Cardiac septum (tissue), 1 donor: ENCODE measurements around the gene SETD1B. TPM values are rescaled to one million over a fixed set of nuclear protein-coding genes. Genes with fewer than 3 reads are reported as not detected.

ENCODE experiments used
- DNase-seq: peaks from one replicate; pipeline ENCODE4 v3.0.0-alpha.2; 2020; ENCODE audit warnings: low spot score
- intact Hi-C: fragments of 100-400 bp; cut with DNase I; formaldehyde crosslinking; loops from one replicate; pipeline ENCODE4 v1.14.0; 2022
- total RNA-seq: library from RNA; stranded (reverse); fragmentation: NEBNext Ultra II Directional; extraction: Animal tissue kit (Norgen Biotek cat#: 25700); gene quantifications from one replicate; pipeline ENCODE4 v1.2.1, GENCODE V29; 2021
- donor health status: DM: no; HTN: no; CAD: no.

Gene SETD1B
- total RNA-seq, 1 donor from 2014 or later = 13.0 TPM

GRCh38 chr12:121804417-121805111, 755 bp downstream of the SETD1B start:
- DNase-seq = no peak
- intact Hi-C loops = no loop called here

DNA sequence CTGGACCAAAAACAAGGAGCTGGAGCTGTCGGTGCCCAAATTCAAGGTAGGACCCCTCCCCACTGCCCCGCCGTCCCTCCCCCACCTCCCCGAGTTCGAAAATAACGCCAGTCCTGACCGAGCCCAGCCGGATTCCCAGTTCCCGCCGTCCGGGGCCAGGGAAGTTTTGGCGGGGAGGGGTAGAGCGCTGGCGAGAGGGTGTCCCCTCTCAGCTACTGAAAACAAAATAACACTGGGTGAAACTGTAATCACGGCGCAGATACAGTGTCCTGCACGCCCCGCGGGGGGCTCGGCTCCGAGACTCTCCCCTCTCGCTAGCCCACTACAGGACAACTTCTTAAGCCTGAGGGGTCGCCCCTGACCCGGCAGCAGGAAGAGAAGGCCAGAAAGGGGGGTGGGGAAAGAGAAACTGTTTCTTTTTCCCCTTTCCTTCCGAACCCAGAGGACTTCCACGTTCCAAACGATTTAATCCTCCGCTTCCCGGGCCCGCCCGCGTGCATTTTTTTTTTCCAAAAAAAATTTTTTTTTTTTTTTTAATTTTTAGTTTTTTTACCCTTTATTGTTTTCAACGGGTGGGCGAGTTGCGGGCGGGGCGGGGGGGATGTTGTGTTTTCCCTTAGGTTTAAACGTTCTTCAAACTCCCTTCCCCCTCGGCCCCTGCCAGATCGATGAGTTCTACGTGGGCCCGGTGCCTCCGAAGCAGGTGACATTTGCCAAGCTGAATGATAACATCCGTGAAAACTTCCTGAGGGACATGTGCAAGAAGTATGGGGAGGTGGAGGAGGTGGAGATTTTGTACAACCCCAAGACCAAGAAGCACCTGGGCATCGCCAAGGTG, 1.6 kb downstream of the SETD1B start:
- intact Hi-C loops = no loop called here
- no peak for DNase-seq

GRCh38 chr12:121806009-121806545, 2.3 kb downstream of the SETD1B start:
- DNase-seq = no peak
- intact Hi-C loops = no loop called here

DNA sequence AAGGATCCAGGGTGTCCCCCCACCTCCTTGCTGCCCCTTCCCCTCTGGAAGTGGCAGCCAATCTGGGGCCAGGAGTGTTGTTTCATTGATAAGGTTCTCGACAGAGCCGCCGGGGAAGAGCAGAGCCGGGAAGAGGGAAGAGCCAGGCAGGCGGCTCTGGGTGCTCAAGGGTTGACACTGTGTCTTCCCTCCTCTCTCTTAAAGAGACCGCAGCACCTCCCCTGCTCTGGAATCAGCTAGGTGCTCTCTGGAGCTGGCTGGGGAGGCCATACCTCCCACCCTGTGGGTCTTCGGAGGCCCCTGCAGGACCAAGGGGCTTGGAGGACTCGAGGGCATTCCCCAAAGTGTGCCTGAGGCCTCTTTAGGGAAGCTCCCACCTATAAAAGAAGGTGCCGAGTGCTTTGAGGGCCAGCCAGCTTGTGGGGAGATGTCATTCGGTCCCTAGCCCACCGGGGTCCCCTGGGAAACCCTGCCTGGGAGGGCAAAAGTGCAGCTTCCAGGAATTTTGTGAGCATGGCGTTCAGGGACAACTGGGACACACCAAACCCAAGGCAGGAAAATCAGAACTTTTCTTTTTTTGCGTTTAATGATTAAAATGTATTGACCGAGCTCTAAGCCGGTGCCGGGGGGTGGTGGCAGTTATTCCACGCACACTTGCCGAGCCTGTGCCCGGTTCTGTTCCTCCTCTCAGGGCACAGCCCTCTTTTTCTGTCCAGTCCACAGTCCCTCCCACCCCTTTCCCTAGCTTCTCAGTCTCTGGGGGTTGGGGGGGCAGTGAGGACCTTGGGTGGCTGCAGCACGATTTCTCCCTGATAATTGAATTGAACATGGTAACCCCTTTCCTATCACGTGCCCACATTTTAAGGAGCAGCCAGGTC, 3.0 kb downstream of the SETD1B start:
- DNase-seq = no peak
- intact Hi-C loops = no loop called here

DNA sequence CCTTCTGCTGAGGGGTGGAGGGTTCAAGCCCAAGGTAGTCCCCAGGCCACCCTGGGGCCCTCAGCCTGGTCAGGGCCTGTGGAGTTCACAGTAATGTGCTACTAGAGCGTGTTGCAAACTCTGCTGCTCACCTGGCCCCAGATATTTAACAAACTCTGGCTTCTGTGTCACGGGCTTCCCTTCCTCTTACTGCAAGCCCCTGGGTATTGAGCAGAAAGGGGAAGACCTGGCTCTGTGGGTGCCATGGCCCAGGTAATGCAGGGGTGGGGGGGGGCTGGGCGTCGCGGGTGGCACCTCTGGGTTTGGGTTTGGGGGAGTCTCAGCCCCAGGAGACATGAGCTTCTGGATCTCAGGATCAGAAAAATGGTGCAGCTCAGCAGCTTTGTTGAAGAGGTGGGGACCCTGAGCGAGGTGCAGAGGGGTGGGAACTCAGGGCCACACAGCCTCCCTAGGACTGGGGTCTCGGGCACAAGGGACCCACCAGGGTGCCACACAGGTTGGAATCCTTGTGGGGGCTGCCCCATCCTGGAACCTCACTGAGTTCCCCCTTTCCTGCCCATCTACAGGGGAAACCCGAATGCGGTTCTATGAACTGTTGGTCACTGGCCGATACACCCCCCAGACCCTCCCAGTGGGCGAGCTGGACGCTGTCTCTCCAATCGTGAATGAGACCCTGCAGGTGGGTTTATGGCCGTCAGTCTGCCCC, 4.0 kb downstream of the SETD1B start:
- intact Hi-C loops = no loop called here
- DNase-seq = no peak

- intact Hi-C loops = no loop called here
- no peak for DNase-seq
Measured at GRCh38 chr12:121808623-121809022, 4.8 kb downstream of the SETD1B start.

GRCh38 chr12:121809712-121810116, 5.9 kb downstream of the SETD1B start:
- no peak for DNase-seq
- intact Hi-C loops = loop anchor here (5.0 kb wide), 1 partner anchor 32 kb away; no protein-coding TSS in a partner anchor

GRCh38 chr12:121810234-121810817, 6.5 kb downstream of the SETD1B start:
- intact Hi-C loops = loop anchor here (5.0 kb wide), 1 partner anchor 33 kb away; no protein-coding TSS in a partner anchor
- DNase-seq = no peak

- intact Hi-C loops = loop anchor here (5.0 kb wide), 1 partner anchor 34 kb away; no protein-coding TSS in a partner anchor
- no peak for DNase-seq
Measured at GRCh38 chr12:121810833-121811433, 7.1 kb downstream of the SETD1B start.

DNA sequence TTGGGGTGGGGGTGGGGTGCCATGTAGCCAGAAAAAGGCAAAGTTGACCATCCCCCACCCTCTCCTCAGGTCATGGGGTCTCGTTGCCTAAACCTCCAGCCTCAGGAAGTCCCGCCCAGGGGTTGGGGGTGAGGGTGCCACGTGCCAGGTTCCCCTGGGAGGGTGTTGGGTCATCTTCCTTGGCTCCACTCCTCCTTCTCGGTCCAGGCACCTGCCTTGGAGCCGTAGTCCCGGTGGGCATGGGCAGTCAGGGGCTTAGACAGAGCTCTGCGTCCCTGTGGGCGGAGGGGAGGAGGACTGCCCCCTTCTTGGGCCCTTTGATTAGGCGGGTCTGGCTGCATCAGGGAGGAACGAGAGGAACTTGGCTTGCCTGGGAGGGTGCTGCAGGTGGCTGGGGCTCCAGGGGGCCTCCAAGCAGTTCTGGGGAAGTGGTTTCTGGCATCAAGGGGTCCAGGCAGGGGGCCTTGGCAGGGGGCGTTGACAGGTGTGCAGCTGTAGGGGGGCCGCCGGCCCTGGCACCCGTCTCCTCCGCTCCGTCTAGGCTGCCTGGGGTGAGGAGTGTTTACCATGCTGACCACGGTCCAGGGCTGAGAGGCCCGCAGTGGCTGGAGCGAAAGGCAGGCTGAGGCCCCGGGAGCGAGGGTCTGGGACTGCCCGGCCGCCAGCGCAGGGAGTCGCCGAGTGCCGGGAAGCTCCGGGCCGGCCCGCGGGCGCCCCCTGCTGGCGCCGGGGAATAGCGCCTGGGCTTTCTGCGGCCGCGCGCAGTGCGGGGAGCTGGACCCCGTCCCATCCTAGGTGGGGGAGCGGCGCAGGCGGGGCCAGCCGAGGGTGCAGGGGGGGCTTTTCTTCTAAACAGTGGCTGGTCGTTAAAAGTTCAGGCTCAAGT, 7.9 kb downstream of the SETD1B start:
- intact Hi-C loops = loop anchor here (1.0 to 5.0 kb wide), 3 partner anchors 16 to 77 kb away; partner anchors contain the start of gene PSMD9
- DNase-seq = peak; percentile 89

GRCh38 chr12:121812320-121812871, 8.6 kb downstream of the SETD1B start:
- peak; percentile 90 for DNase-seq
- intact Hi-C loops = loop anchor here (1.0 to 5.0 kb wide), 3 partner anchors 17 to 76 kb away; partner anchors contain the start of gene PSMD9

- intact Hi-C loops = loop anchor here (1.0 to 5.0 kb wide), 3 partner anchors 18 to 75 kb away; partner anchors contain the start of gene PSMD9
- DNase-seq = no peak
Measured at GRCh38 chr12:121812921-121813896, 9.4 kb downstream of the SETD1B start.

GRCh38 chr12:121813951-121814350, 10.1 kb downstream of the SETD1B start:
- intact Hi-C loops = loop anchor here (5.0 kb wide), 1 partner anchor 37 kb away; no protein-coding TSS in a partner anchor
- no peak for DNase-seq

DNA sequence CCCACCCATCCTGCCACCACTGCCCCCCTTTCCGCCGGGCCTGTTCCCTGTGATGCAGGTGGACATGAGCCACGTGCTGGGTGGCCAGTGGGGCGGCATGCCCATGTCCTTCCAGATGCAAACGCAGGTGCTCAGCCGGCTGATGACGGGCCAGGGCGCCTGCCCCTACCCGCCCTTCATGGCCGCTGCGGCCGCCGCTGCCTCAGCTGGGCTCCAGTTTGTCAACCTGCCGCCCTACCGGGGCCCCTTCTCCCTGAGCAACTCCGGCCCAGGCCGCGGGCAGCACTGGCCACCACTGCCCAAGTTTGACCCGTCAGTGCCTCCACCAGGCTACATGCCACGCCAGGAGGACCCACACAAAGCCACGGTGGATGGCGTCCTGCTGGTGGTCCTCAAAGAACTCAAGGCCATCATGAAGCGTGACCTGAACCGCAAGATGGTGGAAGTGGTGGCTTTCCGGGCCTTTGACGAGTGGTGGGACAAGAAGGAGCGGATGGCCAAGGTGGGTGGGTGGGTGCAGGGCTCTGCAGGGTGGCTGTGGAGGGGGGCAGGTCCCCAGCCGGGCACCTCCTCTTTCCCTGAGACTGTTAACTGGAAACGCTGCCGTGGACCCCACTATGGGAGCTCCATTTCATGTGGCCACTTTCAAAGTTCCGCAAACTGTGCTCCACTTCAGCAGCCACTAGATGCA, 10.8 kb downstream of the SETD1B start:
- DNase-seq = no peak
- intact Hi-C loops = loop anchor here (5.0 kb wide), 1 partner anchor 37 kb away; no protein-coding TSS in a partner anchor

- intact Hi-C loops = no loop called here
- no peak for DNase-seq
Measured at GRCh38 chr12:121815263-121815662, 11.5 kb downstream of the SETD1B start.
